Activated T-cell treated with anti-CD3 and anti-CD28 coated beads for 1 hour (primary cell): ENCODE data around the gene FDCSP.
"Not testable (repeated sequence)": the region's sequence is repeated elsewhere in the genome, so short reads cannot be mapped to it uniquely, and the experiment has no call there.

ENCODE experiments used
- DNase-seq: peaks from one replicate; pipeline ENCODE4 v3.0.0-alpha.2; 2020; ENCODE audit warnings: low read depth

FDCSP gene

GRCh38 chr4:70225824-70226223 lies at the start of gene FDCSP:
TSS of gene FDCSP (plus strand) at chr4:70226124. CDS start at chr4:70231195, 5,071 bp downstream.
- no peak for DNase-seq

- DNase-seq = no peak
Measured at GRCh38 chr4:70177090-70177489, 48.8 kb upstream of the FDCSP start.

- DNase-seq = no peak
Measured at GRCh38 chr4:70178075-70178660, 47.8 kb upstream of the FDCSP start.

- DNase-seq = no peak
Measured at GRCh38 chr4:70179811-70180210, 46.1 kb upstream of the FDCSP start.

GRCh38 chr4:70181864-70182263 lies 44.1 kb upstream of the FDCSP start:
- no peak for DNase-seq

GRCh38 chr4:70182517-70183167 lies 43.3 kb upstream of the FDCSP start:
- DNase-seq = no peak

GRCh38 chr4:70183168-70183939 lies 42.6 kb upstream of the FDCSP start:
- no peak for DNase-seq

GRCh38 chr4:70183940-70184246 lies 42.0 kb upstream of the FDCSP start:
- no peak for DNase-seq

- no peak for DNase-seq
Measured at GRCh38 chr4:70187216-70187615, 38.7 kb upstream of the FDCSP start.

- DNase-seq = no peak
Measured at GRCh38 chr4:70190579-70190978, 35.3 kb upstream of the FDCSP start.

GRCh38 chr4:70191647-70192046 lies 34.3 kb upstream of the FDCSP start:
- no peak for DNase-seq

- DNase-seq = no peak
Measured at GRCh38 chr4:70192895-70193294, 33.0 kb upstream of the FDCSP start.

- no peak for DNase-seq
Measured at GRCh38 chr4:70195425-70195824, 30.5 kb upstream of the FDCSP start, which contains the start of gene ODAM. TSS of gene ODAM (plus strand) at chr4:70195725. CDS start at chr4:70196544, 819 bp downstream.

- DNase-seq = no peak
Measured at GRCh38 chr4:70196857-70197256, 29.1 kb upstream of the FDCSP start.

- DNase-seq = no peak
Measured at GRCh38 chr4:70197842-70198241, 28.1 kb upstream of the FDCSP start.

GRCh38 chr4:70203601-70204000 lies 22.3 kb upstream of the FDCSP start:
- no peak for DNase-seq

- DNase-seq = not testable (repeated sequence)
Measured at GRCh38 chr4:70212752-70213151, 13.2 kb upstream of the FDCSP start.

GRCh38 chr4:70216109-70216508 lies 9.8 kb upstream of the FDCSP start:
- not testable (repeated sequence) for DNase-seq

- DNase-seq = not testable (repeated sequence)
Measured at GRCh38 chr4:70216550-70216949, 9.4 kb upstream of the FDCSP start.

- DNase-seq = not testable (repeated sequence)
Measured at GRCh38 chr4:70221389-70221788, 4.5 kb upstream of the FDCSP start.

- not testable (repeated sequence) for DNase-seq
Measured at GRCh38 chr4:70221818-70222217, 4.1 kb upstream of the FDCSP start.

- DNase-seq = no peak
Measured at GRCh38 chr4:70236125-70236524, 10.2 kb downstream of the FDCSP start.
